ENCODE measurements around the gene RAB31.

DNA sequence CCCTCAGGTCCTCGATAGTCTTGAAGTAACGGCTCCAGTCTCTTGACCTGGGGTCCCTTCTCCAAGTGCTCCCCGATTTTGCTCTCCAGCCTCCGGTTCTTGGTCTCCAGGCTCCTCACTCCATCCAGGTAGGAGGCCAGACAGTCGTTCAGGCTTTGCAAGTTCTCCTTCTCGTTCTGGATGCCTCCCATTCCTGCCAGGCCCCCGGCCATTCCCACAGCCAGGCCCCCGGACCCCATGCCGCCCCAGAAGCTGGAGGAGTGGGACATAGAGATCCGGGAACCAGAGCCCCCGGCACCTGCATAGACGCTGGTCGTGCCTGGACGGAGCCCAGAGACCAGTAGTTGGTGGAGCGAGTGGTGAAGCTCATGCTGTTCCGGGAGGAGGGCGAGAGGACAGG is 29.0 kb upstream of the RAB31 start:
- TF ChIP-seq CTCF (IDR thresholded peaks at IDR 0.05; ENCODE audit: poor library complexity) (no peak), EZH2phosphoT487 (IDR thresholded peaks at IDR 0.05; ENCODE audit: low read depth, severe bottlenecking, unreplicated experiment) (no peak)
